HG03439 (cell line): ENCODE measurements around the gene MAPRE3.
A peak's percentile ranks its signal among the peaks of the same experiment; 100 is the strongest.

Experiments
- ATAC-seq: cut with Tn5 transposase; IDR thresholded peaks from one replicate; pipeline ENCODE4 v1.9.1; 2021; ENCODE audit warnings: mild to moderate bottlenecking, moderate library complexity; ENCODE audit not compliant: unreplicated experiment

Gene MAPRE3

DNA sequence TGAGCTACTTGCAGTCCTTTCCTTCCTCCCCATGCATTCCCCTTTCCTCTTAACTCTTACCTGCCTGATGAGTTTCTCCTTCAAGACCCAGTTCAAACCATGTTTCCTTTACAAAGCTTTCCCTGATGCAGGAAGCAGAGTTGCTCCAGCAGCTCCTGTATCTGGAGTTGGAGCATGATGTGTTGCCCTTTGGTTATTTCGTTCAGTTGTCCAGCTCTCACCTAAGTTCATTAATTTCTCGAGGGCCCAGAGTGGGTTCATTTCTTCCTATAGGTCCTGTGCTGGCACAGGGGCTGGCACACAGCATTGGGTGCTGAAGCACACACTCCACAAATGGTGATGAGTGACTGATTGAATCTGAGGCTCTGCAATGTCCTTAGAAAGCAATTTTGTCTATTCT, 39.3 kb downstream of the MAPRE3 start:
- ATAC-seq = no peak

- ATAC-seq = no peak
Observed at GRCh38 chr2:27010139-27010538, 39.7 kb downstream of the MAPRE3 start.

DNA sequence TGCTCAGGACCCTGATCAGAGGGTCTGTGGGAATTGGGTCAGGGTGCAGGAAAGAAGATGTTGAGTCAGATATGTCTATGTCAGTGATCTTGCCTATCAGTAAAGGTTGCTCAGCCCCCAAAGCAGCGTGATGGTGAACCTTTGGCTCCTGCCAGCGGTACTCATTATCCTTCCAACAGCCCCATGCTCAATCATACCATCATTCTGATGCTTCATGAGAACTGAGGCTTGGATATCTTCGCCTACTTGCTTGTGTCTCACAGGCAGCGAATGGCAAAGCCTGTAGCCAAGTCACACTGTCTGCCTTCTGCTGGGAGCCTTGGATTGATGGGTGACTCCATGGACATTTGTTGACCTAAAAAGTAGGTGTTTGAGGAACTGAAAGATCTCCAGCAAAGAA, 43.3 kb downstream of the MAPRE3 start:
- ATAC-seq = no peak

DNA sequence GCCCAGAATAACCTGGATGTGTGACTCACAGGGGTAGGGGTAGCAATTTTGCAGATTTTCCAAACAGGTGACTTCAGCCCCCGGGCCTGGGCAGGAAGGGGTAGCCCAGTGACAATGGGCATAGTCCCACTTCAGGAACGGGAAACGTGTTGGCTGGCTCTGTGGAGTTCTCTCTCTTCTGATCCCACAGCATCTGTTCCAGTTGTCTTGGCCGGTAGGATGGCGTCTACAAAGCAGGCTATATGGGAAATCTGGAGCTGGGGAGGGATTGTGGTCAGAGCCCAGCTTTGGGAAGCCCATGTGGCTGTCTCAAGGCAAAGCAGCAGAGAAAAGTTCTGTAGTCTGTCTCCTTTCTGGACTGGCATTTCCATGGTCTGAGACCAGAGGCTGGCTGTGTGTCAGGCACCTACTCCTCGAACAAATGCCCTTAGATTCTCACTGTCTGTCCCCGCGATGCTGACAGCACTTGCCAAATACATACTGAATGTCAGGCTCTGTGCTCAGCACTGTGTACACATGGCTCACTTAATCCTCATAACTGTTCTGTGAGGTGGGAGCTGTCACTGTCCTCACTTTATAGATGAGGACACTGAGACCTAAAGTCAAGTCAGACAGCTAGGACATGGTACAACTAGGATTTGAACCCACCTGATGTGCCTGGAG, 44.5 kb downstream of the MAPRE3 start:
- ATAC-seq = no peak

- no peak for ATAC-seq
Observed at GRCh38 chr2:27016801-27017325, 46.4 kb downstream of the MAPRE3 start.

- ATAC-seq = no peak
Observed at GRCh38 chr2:27018142-27018541, 47.7 kb downstream of the MAPRE3 start.

DNA sequence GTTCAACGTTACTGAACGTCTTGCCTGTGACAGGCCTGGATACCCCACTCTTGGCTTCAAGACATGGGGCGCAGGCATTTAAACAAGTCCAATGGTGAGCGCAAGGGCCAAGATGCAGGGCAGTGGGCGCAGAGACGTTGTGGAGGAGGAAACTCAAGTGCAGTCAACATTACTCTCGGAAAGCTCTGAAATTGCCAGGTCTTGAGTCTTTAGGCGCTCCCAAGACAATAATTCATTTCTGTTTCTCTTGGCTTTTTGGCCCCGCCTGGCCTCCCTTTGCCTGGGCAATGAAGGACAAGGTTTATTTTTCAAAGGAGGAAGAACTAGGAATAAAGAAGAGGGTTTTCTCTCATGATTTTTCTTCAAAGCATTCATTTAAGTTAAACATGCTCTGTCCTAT, 49.0 kb downstream of the MAPRE3 start:
- no peak for ATAC-seq

DNA sequence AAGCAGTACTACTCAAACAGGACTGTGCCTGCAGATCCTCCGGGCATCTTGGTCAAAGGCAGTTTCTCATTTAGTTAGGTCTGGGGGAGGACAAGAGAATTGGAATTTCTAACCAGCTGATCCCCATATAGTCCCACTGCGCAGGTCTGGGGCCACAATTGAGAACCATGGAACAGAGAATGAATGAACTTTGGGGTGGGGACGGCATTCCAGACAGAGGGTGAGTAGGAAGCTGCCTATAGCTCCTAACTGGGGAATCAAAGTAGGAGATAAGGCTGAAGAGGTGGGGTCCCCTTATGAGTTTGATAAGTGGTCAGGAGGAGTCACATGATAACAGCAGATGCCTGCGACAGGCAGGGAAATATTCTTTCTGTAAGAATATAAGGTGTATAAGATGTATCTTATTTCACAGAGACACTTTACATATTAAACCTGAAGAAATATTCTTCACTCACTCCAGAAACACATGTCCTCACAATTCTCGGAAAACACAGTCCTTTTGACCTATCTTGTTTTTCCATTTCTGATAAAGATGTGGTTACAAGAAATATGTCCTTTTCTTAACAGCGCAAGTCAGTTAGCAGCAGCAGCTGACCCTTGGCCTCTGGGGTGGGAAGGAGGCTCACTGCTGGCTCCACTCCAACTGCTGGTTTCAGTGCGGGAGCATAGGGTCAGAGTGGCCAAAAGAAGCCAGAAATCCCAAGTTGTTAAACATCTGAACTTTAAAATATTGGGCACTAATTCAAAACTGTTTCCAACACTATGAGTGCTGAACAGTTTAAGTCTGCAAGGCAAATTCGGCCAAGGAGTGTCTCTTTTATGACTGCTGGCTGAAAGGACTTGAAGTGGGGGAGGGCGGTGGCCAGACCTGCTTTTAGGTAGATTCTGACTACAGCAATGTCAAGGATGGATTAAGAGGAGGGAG, 49.8 kb downstream of the MAPRE3 start:
- ATAC-seq = no peak

GRCh38 chr2:27021253-27022049, 51.0 kb downstream of the MAPRE3 start:
- no peak for ATAC-seq

GRCh38 chr2:27023740-27024139, 53.3 kb downstream of the MAPRE3 start:
- ATAC-seq = no peak

DNA sequence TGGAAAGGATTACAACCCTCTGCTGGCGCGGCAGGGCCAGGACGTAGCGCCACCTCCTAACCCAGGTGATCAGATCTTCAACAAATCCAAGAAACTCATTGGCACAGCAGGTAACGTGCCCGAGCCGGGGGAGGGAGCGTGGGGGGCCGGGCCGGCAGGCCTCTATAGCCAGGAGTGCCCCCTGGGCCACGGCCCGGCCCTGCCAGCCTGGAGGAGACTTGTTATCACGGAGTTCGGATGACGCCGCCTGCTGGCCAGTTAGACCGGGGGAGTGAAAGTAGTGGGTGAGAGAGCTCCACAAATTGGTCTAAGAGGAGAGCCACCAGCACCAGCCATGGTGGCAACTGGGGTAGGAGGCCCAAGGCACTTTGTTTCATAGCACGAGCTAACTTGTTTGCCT, 53.8 kb downstream of the MAPRE3 start:
- no peak for ATAC-seq

- no peak for ATAC-seq
Observed at GRCh38 chr2:27024812-27025211, 54.4 kb downstream of the MAPRE3 start.

DNA sequence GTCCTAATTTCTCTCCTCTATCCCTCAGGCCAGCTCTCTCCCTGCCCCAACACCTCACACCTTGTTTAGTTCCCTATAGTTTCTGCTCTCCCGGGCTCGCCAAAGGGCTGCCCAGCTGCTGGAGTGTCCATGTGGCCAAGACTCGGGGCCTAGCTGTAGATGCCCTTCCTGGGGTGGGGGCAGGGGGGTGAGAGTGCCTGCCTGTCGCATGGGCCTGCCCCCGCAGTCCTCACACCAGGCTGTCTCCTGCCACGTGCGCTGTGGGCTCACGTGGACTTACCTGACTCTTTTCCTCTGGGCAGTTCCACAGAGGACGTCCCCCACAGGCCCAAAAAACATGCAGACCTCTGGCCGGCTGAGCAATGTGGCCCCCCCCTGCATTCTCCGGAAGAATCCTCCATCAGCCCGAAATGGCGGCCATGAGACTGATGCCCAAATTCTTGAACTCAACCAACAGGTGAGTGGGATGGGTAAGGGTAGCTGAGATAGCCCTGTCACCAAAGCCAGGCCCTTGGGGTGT, 54.9 kb downstream of the MAPRE3 start:
- no peak for ATAC-seq

GRCh38 chr2:27025861-27026851, 55.7 kb downstream of the MAPRE3 start:
- ATAC-seq = no peak

DNA sequence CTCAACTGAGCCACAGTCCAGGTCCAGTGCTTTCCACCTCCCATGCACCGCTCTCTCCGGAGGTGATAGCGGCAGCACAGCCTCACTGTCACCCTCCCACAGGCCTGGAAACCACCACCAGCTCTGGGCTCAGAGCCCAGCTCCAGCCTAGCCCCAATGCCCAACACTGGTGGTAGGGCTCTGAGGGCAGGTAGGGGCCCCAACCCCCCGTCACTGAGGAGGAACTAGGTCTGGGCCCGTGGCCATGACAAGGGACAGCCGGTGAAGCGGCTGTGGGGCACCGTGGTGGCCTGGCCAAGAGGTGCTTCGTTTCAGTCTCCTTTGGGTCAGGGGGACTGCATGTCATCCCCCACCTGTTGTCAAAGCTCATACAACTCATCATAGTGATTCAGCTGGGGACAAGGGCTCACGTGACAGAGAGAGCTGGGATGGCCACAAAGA, 56.8 kb downstream of the MAPRE3 start:
- no peak for ATAC-seq

- no peak for ATAC-seq
Observed at GRCh38 chr2:27029051-27029450, 58.6 kb downstream of the MAPRE3 start.

DNA sequence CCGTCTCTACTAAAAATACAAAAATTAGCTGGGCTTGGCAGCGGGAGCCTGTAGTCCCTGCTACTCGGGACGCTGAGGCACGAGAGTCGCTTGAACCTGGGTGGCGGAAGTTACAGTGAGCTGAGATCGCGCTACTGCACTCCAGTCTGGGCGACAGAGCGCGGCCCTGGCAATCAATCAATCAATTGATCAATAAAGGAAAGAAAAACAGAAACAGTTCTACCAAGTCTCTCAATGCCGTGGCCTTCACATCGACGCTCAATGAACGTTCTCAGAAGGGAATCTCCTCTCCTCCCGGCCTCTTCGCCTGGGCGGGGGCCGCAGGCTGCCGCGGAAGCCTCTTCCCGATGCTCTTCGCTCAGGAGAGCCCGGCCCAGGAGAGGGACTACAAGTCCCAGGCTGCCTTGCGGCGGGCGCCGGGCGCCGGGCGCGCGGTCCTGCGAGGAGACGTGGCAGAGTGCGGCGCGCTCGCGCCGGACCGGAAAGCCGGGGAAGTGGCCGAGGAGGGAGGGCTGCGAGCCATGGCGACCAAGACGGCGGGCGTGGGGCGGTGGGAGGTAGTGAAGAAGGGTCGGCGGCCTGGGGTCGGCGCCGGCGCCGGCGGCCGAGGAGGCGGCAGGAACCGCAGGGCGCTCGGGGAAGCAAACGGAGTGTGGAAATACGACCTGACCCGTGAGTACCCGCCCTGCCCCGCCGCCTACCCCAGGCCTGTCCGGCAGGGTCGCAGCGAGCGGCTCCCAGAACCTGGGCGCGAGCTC, 62.2 kb downstream of the MAPRE3 start, which contains the start of gene TMEM214:
TMEM214 (plus strand) TSS at position 471 of the 758 bp plus-strand sequence; CDS start at position 522, 51 bp downstream.
- ATAC-seq = peak; percentile 81

DNA sequence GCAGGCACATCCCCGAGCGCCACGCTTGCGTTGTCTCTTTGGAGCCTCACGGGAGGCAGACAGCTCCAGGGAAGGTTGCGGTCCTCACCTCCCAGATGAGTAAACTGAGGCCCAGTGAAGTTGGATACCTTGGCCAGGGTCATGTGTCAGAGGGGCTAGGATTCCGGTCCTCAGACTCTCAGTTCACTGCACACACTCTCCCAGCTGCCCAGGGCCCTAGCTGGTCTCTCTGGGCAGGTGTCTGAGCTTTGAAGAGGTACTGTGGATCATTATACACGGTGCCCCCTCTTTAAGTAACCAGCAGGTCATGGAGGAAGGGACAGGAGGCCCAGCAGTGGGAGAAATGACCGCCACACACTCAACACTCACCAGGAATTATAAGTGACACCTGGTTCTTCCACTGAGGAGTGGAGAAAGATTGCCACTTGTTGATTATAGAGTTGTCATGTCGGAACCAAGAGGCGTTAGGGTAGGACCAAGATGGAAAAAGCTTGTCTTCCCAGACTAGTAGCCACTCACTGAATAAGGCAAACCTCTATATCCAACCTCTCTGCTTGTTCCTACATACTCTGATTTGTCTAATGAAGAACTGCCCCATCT, 62.9 kb downstream of the MAPRE3 start:
- peak; percentile 14 for ATAC-seq
